ENCODE results near the gene EPS8.

- TF ChIP-seq CTCF (conservative IDR thresholded peaks at IDR 0.05) = no peak
- no peak for TF ChIP-seq EZH2 (IDR thresholded peaks at IDR 0.05; ENCODE audit: low read depth)
Observed at GRCh38 chr12:15830538-15830937, 41.4 kb upstream of the EPS8 start.

Data from PC-9 (cell line).